Astrocyte (in vitro differentiated cells and primary cell): ENCODE measurements around the gene SEMA7A.

Experiments
- CTCF ChIP-seq: IDR thresholded peaks from 2 replicates; pipeline ENCODE4 v1.5.1; 2011; ENCODE audit warnings: low read depth, mild to moderate bottlenecking, inconsistent platforms, low read length, moderate library complexity; ENCODE audit not compliant: insufficient read depth
- EZH2 ChIP-seq: IDR thresholded peaks from 2 replicates; pipeline ENCODE4 v1.6.1; 2012; ENCODE audit warnings: mild to moderate bottlenecking, low read length, inconsistent platforms; ENCODE audit not compliant: insufficient read depth

DNA sequence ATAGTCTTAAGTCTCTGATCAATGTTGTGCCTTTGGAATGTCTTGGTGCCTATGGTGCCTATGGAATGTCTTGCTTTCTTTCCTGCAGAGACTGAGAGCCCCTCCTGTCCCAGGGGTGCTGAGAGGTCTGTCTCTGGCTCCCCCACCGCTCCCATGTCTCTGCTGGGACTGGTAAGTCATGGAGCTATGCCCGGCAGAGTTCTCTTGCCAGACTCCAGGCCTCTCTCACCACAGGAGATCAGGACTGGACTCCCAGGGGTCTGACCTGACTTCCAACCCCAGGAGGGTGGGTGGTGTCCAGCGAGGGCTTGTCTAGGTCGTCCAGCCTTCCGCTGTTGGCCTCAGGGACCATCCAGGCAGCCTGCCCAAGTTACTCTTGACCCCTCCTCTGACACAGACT lies 52.3 kb downstream of the SEMA7A start:
- no peak for TF ChIP-seq CTCF
- no peak for TF ChIP-seq EZH2
